HG03135 (cell line): ENCODE data around the gene TNIP1.

Source experiments
- ATAC-seq: cut with Tn5 transposase; IDR thresholded peaks from one replicate; pipeline ENCODE4 v1.9.1; 2021; ENCODE audit warnings: mild to moderate bottlenecking, moderate library complexity; ENCODE audit not compliant: unreplicated experiment

TNIP1 gene, protein sequence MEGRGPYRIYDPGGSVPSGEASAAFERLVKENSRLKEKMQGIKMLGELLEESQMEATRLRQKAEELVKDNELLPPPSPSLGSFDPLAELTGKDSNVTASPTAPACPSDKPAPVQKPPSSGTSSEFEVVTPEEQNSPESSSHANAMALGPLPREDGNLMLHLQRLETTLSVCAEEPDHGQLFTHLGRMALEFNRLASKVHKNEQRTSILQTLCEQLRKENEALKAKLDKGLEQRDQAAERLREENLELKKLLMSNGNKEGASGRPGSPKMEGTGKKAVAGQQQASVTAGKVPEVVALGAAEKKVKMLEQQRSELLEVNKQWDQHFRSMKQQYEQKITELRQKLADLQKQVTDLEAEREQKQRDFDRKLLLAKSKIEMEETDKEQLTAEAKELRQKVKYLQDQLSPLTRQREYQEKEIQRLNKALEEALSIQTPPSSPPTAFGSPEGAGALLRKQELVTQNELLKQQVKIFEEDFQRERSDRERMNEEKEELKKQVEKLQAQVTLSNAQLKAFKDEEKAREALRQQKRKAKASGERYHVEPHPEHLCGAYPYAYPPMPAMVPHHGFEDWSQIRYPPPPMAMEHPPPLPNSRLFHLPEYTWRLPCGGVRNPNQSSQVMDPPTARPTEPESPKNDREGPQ

DNA sequence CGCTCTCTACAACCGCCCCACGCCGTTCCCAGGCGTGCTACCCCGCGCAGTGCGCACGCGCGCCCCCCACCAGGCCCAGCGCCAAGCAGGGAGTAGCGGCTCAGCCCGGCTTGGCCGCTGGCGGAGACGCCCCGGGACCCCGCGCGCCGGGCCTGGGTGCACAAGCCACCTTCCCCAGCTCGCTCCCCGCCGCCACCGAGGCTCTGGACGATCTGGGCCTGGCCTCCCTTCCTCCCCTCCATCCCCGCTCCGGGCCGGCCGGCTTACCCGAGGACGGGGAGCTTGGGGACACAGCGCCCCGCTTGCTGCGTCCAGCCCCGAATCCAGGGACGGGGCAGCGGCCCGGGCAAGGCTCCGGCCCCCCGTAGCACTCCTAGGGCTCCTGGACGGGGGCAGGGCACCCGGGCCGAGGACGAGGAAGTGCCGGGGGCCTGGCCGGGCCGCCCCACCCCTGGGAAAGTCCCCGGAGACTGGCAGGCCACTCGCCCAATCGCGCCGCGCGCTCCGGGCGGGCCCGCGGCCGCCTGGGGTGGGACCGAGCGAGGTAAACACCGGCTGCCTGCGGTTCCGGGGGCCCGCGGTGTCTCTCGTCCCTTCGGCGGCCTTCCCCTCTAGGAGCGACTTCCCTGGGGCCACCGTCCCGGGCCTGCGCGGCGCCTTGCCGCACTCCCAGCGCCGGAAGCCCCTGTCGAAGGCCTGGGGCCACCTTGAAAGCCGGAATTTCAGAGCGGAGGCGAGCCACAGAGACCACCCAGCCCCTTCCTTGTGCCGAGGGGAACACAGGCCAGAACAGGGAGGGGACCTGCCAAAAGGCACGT lies at the start of gene TNIP1:
TSS of gene TNIP1 (minus strand) at position 422 of the 818 bp plus-strand sequence. CDS start 15,939 bp downstream, outside the sequence.
- peak; percentile 85 for ATAC-seq

GRCh38 chr5:151130235-151130921 lies 49.5 kb upstream of the TNIP1 start:
- ATAC-seq: no peak

DNA sequence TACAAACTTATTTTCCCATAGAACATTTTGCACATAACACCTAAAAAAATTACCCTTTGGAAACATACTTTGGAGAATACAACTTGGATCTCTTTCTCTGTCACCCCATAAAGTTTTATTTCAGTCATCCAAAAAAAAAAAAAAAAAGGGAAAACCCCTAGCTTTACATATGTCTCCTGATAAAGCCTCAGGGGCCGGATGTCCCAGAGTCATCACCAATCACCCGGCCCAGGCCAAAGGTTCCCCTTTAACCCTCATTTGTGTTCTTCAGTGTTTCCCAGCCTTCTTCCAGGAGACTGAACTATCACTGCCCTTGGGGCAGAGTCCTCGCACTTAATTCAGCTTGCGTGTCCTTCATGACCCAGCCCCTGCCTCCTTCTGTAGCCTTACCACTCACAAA lies 48.0 kb upstream of the TNIP1 start:
- no peak for ATAC-seq

- ATAC-seq: no peak
Measured at GRCh38 chr5:151127926-151128325, 47.1 kb upstream of the TNIP1 start.

DNA sequence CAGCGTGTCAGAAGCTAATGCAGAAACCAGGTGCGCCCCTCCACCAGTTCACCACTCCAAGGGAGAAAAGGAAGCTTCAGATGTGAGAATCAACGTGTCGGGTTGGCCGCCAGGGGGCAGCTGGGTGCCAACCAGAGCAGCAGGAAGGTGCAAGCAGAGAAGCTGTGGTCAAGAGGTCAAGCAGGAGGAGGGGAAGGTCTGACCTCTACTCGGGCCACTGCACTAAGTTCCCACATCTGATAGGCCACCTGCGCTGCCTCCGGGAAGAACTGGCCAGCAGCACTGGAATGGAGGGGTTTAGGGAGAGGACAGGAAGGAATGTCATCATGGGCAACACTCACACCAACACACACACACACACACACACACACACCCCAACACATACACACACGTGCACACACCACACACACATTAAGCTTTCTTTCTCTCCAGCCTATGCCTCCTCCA lies 45.4 kb upstream of the TNIP1 start:
- peak; percentile 34 for ATAC-seq

GRCh38 chr5:151125421-151125820 lies 44.6 kb upstream of the TNIP1 start:
- ATAC-seq: no peak

DNA sequence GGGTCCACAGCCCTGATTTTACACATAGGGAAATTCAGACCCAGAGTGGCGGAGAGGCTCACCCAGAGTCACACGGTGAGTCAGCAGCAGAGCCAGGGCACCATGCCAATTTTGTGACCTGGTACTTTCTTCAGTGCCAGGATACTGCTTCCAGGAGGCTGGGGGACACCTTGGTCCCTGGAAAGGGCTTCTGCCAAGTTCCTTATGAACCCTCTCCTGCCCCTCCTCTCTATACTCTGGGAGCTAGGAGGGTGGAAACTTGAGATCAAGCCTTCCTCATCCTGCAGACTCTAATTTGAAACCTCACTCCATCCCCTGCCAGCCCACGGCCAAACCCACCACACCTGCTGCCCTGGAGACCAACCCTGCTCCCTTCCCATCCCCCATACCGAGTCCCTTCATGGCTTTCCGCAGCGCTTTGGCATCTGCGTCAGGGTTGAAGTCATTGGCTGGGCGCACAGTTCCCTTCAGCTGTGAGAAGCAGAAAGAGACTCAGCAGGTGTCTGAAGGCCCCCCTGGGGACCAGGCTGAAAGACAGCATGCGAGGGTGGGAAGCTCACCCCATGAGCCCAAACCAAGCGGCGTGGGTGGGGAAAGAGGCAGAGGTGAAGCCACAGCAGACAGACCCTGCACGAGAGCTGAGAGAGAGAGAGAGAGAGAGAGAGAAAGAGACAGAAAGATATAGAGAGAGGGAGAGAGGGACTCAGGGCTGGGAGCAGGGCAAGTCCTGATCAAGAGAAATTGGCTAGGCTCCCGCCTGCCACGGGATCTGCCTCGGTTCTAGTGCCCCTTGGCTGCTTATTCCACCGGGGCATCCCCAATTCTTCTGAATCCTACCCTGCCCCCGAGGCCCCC lies 43.3 kb upstream of the TNIP1 start:
- ATAC-seq: peak; percentile 84

GRCh38 chr5:151122828-151123227 lies 42.0 kb upstream of the TNIP1 start:
- no peak for ATAC-seq

GRCh38 chr5:151121665-151122064 lies 40.8 kb upstream of the TNIP1 start:
- no peak for ATAC-seq

- no peak for ATAC-seq
Measured at GRCh38 chr5:151121095-151121494, 40.3 kb upstream of the TNIP1 start.

DNA sequence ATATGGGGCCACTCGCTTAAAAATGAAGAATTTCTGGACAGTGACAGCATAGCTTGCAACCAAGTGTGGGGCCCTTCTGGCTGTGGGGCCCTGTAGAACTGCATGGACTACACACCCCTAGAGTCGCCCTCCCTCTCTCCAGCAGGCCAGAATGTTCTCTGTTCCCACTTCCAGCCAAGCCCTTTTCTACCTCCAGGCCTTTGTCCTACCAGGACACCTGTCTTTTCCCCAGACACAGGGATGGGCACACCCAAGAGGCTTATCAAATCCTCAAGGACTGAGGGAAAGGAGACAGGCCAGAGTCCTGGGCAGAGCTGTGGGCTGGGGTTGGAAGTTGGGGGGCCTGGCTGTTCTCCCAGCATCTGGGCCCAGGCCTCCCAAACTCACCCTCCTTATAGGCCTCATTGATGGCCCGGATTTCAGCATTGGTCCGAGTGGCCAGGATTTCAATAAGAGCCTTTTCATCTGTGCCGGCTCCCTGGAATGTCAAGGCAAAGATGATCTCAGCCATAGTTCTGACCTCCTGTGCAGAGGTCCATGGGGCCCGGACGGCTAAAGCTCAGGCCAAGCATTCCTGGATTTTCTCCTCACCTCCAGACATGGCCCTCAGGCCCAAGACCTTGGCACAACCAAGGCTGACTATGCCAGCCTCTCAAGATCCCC lies 38.2 kb upstream of the TNIP1 start:
- no peak for ATAC-seq

- ATAC-seq: no peak
Measured at GRCh38 chr5:151115272-151115905, 34.6 kb upstream of the TNIP1 start.

- no peak for ATAC-seq
Measured at GRCh38 chr5:151113651-151114050, 32.8 kb upstream of the TNIP1 start.

- ATAC-seq: no peak
Measured at GRCh38 chr5:151110992-151111391, 30.2 kb upstream of the TNIP1 start.

DNA sequence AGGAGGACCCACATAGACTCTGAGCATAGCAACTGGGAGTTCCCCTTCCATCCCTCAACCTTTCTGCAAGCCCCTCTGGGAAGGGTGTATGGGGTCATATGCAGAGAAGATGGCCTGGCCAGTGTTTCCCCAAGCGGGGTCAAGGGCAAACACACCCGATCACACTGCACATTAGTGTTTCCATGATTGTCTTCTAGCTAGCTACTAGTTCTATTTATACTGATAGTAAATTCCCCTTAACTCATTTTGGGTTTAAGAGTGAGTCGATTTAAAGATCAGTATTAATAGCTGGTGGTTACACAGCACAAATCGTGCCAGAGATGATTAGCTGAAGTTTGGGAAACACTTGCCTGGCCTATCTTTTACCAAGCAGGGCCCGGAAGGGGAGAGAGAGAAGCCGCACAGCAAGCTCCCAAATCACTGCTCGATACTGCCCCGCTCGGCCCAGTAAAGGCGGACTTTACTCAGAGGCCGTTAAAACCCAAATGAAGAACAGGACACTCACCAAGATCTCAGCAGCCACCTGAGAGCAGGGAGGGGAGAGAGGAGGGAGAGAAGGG lies 29.4 kb upstream of the TNIP1 start:
- no peak for ATAC-seq

DNA sequence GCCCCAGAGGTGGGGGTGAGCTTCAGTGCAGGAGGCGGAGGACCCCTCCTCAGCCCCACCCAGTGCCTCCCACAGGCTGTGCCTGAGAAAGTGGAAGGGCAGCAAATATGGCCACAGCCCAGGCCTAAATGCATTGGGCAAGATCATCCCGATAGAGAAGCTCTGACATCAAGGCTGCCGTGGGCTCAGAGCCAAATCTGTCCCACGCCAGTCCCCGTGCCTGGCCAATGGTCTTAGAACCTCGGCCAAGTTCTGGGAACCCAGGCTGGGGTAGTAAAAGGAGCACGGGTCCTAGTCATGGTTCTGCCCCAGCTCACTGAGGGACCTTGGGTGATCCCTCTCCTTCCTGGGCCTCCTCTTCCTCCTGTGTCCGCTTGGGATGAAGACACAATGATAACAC lies 27.7 kb upstream of the TNIP1 start:
- no peak for ATAC-seq

DNA sequence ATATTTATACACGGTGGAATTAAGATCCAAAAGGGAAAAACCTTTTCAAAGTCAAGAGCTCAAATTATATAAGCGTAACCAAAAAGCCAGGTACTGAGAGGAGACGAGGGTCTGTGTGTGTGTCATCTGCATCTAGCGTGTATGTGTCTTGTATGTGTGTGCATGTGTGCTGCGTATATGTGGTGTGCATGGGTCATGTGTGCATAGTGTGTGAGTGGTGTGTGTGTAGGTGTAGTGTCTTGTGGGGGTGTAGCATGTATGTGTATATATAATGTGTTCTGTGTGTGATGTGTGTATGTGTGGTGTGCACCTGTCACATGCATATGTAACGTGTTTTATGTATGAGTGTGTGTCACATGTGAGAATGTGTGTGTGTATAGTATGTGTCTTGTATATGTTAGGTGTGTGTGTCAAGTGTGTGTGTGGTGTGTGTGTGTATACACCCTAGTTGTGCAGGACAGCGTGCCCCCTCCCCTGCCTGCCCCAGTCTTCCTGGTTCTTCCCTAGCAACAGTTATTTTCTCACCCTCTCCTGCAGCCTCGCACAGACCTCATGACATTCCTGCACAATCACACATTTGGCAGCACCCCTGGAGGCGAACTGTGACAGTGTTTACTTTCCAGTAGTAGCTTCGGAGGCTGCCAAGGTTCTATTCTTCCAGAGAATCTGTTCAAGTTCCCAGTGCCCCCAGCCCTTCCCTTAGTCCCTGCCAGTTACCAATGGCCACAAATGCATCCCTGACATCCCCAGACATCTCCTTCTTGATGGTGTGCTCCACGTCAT lies 27.1 kb upstream of the TNIP1 start:
- no peak for ATAC-seq

DNA sequence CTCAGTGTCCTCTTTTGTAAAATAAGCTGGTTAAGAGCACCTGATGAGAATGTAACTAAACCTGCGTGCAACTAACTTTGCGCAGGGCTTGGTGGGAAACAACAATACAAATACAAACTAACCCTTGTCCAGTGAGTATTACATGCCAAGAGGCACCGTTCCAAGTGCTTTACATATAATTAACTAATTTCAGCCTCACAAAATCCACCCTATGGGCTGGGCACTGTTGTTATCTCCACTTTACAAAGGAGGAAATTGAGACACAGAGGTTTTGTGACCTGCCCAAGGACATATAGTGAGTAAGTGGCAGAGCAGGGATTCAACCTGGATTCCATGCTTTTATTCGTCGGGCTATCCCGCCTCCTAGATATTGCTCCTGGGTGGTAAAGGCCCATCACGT lies 26.2 kb upstream of the TNIP1 start:
- ATAC-seq: no peak
